ENCODE data around the gene PTPRG. TPM values are rescaled to one million over a fixed set of nuclear protein-coding genes. Genes with fewer than 3 reads are reported as not detected.

PTPRG gene
- total and polyA plus RNA-seq, 2 donors (not counting 3 experiments of a cell fraction or from before 2014, with no cell fraction given) = 8.9 to 39.1 TPM

- no TSS peak for BruUV-seq (replicated peaks)
- TF ChIP-seq EZH2 (IDR thresholded peaks at IDR 0.05; ENCODE audit: borderline replicate concordance, low read depth, low read length, severe bottlenecking) (no peak), MAX (IDR thresholded peaks at IDR 0.05; ENCODE audit: insufficient read depth, insufficient read length) (no peak), FOS (IDR thresholded peaks at IDR 0.05; ENCODE audit: borderline replicate concordance, insufficient read depth, low read length) (no peak), MYC (IDR thresholded peaks at IDR 0.05; ENCODE audit: low read depth, low read length) (no peak), GATA2 (IDR thresholded peaks at IDR 0.05; ENCODE audit: insufficient read depth, insufficient read length, low read depth, low read length) (no peak), CTCF (IDR thresholded peaks at IDR 0.05; ENCODE audit: extremely low read depth in 1 of 2, insufficient read depth in 1 of 2, low read depth in 1 of 2, low read length in 2 of 2) (no peak), POLR2A (IDR thresholded peaks at IDR 0.05; ENCODE audit: low read depth, low read length) (no peak), JUN (IDR thresholded peaks at IDR 0.05; ENCODE audit: borderline replicate concordance, insufficient read depth, insufficient read length, low read depth) (no peak)
- no peak for FAIRE-seq
Measured at GRCh38 chr3:61966200-61966599, 404.8 kb downstream of the PTPRG start.

More at GRCh38 chr3:61966200-61966599, 404.8 kb downstream of the PTPRG start:
- Histone ChIP-seq H3K36me3 (ENCODE audit: control insufficient read depth in 2 of 2, extremely low read depth in 1 of 2, insufficient read depth in 2 of 2, low read length in 2 of 2) (no peaks in the 10 kb centered on the region), H3K9me3 (replicated peaks; ENCODE audit: control insufficient read depth, insufficient read depth, low read length) (no peaks in the 10 kb centered on the region), H3K9ac (replicated peaks; ENCODE audit: extremely low read depth, insufficient read depth, low read length) (no peak overlapping the region), H4K20me1 (replicated peaks; ENCODE audit: control insufficient read depth, extremely low read depth, insufficient read depth, low read length) (no peaks in the 10 kb centered on the region), H3K4me1 (ENCODE audit: control insufficient read depth, extremely low read depth, insufficient read depth, low read length) (peaks cover 3% of the 10 kb centered on the region), H3K27ac (ENCODE audit: insufficient read depth, low read depth, low read length) (no peak overlapping the region), H3K9me1 (replicated peaks; ENCODE audit: control insufficient read depth, extremely low read depth, insufficient read depth, low read length) (no peaks in the 10 kb centered on the region), H3K4me2 (ENCODE audit: insufficient read depth, low read length) (no peak overlapping the region), H2AFZ (ENCODE audit: low read depth, low read length) (no peak overlapping the region), H3K27me3 (ENCODE audit: control insufficient read depth in 2 of 2, insufficient read depth in 2 of 2, low read length in 2 of 2) (no peaks in the 10 kb centered on the region), H3K4me3 (replicated peaks in 1 of 3; ENCODE audit: insufficient read depth in 1 of 3, low read depth in 1 of 3, low read length in 3 of 3) (no peak overlapping the region), H3K79me2 (ENCODE audit: control insufficient read depth, insufficient read depth, low read length) (no peaks in the 10 kb centered on the region)
- ChIA-PET POLR2A (no interaction called here), CTCF (interaction anchor here (2.0 kb wide), 1 partner anchor 30 kb away, joined by 5 read pairs; no protein-coding TSS in a partner anchor)
- dilution Hi-C loops (cut with MboI; ENCODE audit: extremely low pct_ligation_motif_present, low sequenced_read_pairs) = no loop called here
- no peak for DNase-seq (ENCODE audit: low read depth, low spot score)
- intact Hi-C loops (cut with micrococcal nuclease) = no loop called here
